GM19351 (cell line): ENCODE measurements around the gene TNFSF10.
A peak's percentile ranks its signal among the peaks of the same experiment; 100 is the strongest.
"Not testable (repeated sequence)": the region's sequence is repeated elsewhere in the genome, so short reads cannot be mapped to it uniquely, and the experiment has no call there.

Source experiments
- ATAC-seq: cut with Tn5 transposase; IDR thresholded peaks from one replicate; pipeline ENCODE4 v1.9.1; 2021; ENCODE audit warnings: mild to moderate bottlenecking, moderate library complexity; ENCODE audit not compliant: unreplicated experiment

Gene TNFSF10

DNA sequence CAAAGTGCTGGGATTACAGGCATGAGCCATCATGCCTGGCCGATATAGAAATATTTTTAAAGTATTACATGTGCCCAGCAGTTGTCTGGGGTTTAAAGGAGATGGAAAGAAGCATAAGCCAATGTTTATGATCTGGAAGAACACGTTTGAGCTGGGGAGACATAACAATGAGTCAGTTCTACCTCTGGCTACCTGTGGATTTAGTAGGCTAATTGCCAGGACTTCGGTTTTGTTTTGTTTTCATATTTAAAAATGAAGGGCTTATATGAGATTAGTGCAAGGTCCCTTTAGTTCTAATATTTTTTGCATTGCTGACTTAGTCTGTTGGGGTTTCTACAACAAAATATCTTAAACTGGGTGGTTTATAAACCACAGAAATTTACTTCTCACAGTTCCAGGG, 22.9 kb upstream of the TNFSF10 start:
- no peak for ATAC-seq

DNA sequence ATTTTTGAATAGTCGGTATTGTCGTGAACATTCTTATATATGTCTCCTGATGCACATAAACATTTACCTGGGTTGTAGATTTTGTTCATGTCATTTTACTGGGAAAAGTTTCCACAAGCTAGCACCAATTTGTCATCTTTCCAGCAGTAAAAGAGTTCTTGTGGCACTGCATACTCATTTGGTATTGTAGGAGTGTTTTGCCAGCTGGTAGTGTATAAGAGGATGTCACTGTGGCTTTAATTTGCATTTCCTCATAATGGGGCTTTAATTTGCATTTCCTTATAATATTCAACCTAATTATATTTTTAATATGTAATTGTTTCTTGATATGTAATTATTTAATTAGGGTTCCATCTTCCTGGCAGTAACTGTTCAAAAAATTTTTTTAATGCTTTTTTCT, 21.2 kb upstream of the TNFSF10 start:
- no peak for ATAC-seq

DNA sequence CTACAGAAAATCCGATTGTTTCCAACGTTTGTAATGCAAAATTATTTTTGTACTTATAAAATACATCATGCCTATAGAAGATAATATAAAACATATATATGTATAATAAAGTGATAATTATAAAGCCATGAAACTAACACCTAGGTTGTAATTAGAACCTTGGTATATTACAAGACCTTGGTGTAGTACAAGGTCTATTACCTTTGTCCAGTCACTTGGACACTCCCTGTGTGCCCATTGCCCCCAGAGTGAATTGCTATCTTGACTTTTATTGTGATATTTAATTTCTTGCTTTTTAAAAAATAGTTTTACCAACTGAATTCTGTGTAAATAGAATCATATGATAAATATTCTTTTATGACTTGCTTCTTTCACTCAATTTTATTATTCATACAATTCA, 20.7 kb upstream of the TNFSF10 start:
- no peak for ATAC-seq

DNA sequence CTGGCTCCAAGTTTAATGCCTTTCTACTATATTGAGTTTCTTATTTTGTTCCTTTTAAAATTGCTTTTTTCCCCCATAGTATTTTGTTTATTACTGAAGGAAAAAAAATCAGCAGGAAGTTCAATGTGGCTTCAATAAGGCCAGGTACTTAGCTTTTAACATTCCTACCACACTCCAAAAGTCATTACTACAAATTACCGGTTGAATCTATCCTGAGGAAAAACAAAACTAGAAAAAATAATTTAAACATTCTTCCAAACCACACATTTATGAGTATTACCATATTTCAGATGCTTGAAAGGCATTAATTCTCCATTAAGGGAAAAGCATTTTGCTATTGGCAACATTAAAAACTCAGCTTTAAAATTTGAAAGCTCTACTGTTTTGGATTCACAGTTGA, 20.2 kb upstream of the TNFSF10 start:
- ATAC-seq: no peak

DNA sequence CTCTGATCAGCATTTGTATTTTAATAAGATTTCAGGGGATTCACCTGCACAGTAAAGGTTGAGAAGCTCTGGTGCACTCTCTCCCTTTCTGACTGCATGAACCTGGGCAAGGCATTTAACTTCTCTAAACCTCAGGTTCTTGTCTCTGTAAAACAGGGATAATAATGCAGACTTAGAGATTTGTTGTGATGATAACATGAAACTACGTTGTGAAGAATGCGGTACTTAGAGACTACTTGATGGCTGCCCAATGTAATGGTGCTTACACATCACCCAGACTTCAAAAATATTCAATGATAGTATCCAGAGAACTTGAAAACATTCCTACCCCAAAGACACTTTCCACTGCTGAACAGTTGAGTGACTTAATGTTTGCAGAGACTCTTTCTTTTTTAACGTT, 19.8 kb upstream of the TNFSF10 start:
- ATAC-seq: no peak

DNA sequence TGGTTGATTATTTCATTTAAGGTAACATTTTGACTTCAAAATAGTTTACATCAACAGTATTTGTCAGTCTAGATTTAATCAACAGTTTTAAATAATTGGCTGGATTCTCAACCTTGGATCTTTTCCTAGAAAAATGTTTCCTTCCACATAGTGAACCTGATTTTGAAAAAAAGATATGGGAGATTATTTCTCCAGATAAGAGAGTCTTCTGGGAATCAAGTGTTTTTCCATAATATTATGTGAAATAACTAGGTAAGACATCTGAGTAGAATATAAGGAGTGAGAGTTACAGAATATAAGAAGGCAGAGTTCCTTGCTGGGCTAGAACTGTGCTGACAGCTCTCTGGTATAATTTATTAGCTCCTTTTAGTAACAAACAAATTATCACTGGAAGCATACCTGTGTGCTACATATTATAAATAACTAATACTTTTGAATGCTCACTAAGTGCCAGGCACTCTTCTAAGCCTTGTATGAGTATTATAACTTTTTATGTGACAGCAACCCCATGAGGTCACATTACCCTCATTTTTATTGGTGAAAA, 18.8 kb upstream of the TNFSF10 start:
- ATAC-seq: no peak

DNA sequence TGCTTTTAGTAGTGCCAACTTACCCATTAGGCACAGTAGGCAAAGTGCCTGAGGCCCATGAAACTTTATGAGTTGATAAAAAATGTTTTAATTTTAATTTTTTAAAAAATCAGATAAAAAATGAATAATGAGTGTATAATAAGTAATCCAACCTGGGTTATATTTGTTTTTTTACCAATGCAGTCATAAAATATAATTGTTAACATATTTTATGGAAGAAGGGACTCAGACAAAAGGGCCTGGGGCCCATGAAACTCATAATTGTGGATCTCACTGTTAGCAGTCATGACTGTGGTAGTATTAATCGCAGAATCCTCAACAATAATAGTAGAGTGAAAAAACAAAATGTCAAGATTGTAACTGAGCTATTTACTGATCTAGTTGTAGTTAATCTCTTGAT, 16.8 kb upstream of the TNFSF10 start:
- no peak for ATAC-seq

DNA sequence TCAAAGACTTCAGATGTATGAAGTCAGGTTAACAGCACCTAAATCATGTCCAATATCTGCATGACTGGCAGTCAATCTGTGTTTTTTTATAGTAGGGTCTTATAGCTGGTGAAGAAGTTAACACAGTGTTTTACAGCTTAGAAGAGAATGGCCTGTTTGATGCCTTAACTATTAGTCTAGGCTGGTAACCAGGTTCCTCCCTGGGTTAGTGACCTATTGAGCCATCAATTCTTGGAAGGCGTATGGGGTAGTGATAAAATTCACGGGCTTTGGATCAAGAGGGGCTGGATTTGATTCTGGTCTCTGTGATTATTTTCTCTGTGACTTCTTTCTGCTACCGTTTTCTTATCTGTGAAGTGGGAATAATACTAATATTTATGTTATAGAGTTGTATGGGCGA, 16.0 kb upstream of the TNFSF10 start:
- no peak for ATAC-seq

DNA sequence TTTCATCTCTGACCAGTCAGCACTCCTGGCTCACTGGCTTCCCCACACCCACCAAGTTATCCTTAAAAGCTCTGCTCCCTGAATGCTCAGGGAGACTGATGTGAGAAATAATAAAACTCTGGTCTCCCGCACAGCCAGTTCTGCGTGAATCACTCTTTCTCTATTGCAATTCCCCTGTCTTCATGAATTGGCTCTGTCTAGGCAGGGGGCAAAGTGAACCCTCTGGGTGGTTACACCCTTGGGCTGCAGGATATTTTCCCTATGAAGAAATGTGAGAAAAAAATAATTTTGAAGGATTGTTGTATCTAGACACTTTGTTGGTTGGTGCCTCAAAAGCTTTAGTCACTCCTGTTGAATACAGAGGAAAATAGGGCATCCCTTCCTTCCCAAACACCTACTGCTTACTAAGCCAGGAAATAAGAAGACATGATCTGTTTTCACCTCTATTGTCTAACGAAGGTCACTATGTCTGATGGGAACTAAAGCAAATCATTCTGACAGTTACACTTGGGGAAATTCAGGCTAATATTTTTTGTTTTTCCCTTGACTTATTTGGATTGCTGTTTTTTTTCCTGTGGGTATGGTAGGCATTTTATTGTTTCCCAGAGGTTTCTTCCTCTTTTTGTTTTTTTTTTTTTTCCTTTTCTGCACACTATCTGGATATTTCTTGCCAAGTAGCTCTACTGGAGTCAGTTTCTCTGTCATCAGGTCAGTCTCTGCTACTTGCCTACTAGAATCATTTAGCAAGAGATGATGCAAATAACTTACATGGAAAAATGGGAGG, 15.3 kb upstream of the TNFSF10 start:
- ATAC-seq: no peak

DNA sequence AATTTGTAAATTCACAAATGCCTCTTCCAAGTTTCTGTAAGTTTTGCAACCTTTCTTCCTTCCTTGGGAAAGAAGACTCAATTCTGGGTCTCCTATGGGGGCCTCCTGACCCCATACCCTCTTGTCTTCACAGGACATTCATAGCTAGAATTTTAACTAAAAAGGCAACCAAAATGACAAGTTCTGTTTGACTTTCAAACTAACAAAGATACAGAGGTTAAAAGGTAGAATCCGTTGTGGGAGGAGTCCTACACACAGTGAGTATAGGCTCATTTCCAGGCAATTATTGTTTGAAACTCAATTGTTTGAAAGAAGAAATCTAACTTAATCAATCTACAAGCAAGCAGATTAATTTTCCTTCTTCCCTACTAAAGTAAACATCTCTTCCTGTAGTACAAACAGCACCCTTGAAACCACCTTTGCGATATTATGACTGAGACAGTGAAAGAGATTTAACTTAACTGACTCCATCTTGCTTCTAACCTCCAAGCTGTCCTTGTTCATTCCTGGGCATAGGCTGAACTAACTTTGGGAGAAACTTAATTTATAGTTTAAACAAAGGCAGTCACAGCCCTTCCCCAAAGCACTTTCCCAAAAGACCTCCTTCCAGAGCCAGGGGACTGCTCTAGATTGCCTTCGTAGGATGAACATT, 14.4 kb upstream of the TNFSF10 start:
- ATAC-seq: no peak

DNA sequence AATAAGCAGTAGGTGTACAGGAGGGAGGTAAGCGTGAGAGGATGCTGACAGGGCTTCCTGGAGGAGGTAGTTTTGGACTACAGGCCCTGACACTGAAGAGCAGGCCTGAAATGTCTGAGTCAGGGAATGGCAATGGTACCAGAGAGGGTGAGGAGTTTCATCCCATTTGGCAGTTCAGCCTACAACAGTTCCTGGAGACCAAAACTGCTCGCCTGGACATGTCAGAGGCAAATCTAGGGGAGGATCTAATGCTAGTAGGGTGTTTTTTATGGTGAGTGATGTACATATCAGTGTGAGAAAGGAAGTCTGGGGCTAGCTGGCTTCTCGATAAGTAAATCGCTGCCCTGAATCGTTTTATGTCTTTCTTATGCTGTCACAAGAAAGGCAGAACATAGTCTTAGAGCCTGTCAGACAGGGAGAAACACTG, 13.8 kb upstream of the TNFSF10 start:
- no peak for ATAC-seq

DNA sequence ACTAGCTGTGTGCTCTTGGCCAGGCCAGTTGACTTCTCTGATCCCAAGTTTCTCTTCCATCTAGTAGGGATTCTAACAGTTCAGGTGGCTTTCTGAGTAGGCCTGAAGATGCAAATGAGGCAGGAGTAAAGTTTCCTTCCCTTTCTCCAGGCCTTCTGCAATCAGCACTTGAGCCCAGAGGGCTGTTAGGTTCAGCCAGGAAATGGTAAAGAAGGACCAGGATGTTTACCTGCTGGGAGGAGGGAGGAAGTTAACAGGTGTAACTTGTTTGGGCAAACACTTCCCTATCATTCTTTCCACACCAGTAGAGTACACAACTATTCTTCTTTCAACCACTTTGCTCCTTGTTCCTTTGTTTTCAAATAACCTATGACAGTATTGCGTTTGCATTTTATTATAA, 13.3 kb upstream of the TNFSF10 start:
- no peak for ATAC-seq

DNA sequence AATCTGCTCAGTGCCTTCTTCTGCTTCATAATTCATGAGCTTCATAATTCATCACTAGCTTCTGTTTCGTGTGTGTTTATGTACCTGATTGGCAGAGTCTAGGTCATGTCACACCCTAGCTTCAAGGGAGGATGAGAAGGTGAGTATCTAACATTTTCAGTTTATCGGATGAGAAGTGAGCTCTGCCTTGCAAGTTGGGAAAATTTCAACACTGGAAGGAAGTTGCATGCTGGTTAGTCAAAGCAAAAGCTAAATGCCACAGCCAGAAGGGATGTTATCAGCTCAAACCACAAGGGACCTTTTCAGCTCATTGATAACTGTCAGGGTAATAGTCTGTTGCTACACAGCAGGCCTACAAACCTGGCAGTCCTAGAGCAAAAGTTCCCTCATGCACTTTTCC, 7.3 kb upstream of the TNFSF10 start:
- ATAC-seq: peak; percentile 58

DNA sequence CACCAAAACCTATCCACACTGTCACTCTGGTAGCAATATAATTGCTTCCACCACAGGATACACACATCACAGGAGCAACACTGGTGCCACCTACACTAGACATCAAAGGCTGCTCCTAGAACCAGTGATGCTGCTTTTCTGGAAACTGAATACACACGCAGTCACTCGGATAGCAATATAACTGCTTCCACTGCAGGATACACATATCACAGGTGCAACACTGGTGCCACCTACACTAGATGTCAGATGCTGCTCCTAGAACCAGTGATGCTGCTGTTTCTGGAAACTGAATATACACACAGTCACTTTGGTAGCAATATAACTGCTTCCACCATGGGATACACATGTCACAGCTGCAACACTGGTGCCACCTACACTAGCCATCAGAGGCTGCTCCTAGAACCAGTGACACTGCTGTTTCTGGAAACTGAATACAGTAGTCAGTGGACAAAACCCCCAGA, 6.9 kb upstream of the TNFSF10 start:
- ATAC-seq: no peak

DNA sequence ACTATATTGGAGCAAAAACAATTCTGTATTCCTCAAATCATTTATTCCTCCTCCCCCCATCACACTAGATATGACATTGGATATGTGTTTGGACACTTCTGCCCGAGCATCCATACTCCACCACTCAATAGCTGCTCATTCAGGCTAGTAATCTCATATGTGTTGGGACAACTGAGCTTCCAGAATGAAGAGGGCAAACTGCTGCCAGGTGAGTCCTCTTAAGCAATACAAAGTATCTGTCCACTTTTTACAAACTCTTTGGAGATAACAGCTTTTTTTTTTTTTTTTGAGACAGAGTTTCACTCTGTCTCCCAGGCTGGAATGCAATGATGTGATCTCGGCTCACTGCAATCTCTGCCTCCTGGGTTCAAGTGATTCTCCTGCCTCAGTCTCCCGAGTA, 5.4 kb upstream of the TNFSF10 start:
- ATAC-seq: no peak

DNA sequence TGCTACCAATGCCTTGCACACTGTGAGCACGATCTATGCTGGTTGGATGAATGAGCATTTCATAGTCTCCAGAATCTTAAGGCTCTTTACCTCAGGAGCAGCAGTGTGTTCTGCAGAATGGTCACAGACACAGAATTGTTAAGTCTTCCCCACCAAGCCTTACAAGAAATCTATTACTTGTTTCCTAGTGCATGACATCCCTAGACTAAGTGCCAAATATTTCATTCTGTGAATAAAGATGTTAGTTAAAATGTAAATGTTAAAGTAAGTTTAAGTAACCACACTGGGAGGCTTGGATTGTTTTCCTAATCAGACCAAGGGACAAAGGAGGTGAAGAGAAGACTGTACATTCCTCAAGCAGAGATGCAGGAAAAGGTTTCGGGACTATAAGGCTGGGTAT, 4.1 kb upstream of the TNFSF10 start:
- no peak for ATAC-seq

DNA sequence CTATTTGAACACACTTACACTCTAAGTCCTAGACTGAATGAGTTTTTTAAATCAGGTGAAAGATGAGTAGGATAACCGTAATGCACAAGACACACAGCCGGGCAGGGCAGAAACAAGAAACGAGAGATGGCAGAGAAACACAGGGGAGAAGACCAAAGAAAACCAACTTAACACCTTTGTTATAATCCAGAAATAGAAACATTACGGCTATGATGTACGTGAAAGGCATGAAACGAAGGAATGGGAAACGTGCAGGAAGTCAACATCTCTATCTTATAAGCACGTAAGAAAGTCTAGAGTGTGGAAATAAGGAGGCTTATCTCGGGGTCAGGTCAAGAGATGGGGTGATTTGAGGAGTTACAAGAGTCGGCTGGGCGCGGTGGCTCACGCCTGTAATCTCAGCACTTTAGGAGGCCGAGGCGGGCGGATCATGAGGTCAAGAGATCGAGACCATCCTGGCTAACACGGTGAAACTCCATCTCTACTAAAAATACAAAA, 1.9 kb upstream of the TNFSF10 start:
- ATAC-seq: no peak

DNA sequence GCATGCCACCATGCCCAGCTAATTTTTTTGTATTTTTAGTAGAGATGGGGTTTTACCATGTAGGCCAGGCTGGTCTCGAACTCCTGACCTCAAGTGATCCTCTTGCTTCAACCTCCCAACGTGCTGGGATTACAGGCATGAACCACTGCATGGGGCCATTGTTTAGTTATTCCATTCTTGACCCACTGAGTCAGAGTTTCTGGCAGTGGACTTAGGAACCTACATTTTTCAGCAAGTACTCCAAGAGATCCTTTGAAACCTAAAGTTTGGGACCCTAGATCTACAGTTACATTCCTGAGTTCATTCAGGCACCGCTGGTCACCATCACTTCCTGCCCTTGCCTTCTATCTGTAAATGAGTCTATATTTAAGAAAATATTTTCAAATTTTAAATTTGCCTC, 1.4 kb upstream of the TNFSF10 start:
- no peak for ATAC-seq

DNA sequence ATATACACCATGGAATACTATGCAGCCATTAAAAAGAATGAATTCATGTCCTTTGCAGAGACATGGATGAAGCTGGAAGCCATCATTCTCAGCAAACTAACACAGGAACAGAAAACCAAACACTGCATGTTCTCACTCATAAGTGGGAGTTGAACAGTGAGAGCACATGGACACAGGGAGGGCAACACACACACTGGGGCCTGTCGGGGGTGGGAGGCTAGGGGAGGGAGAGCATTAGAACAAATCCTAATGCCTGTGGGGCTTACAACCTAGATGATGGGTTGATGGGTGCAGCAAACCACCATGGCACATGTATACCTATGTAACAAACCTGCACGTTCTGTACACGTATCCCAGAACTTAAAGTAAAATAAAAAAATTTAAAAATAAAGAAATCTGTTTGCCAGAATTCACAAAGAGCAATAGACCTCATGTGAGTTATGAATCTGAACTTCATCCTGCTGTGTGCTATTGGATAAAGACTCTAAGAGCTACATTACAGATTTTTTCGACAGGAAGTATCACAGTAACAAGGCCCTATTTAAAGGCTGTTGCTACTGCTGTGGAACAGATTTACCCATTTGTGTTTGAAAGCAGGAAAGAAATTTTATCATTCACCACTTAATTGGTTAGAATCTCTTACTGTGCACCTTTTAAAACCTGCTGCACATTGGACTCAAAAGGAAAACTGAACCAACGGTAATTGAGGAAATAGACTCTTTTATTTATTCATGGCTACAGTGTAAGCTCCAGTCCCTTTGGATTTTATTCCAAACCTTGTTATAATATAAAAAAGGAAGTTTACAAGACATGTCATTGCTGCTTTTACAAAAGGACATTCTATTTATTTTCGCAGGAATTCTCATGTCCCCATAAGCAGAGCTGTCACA, 1.1 kb downstream of the TNFSF10 start:
- ATAC-seq: not testable (repeated sequence)

DNA sequence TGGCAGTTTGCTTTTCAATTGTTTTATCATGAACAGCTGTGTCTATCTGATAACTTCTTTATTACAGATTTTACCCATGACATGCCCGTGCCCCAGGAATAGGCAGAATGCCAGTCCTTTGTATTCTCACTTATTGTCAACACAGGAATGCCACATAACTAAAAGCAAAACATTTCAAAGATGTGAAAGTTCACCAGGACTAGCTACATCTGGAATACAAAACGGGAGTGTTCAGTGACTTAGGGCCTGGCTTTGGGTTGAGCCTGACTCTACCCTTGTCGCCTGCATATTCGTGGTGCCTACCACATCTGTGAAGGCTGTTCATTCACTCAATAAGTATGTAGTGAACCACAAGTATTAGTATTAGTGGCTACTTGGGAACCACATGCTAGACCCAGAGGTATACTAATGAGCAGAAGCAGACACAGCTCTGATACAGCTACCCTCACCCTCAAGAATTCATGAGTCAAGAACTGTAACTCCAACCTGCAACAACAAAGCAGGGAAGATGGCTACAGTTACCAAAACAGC, 2.9 kb downstream of the TNFSF10 start:
- peak; percentile 47 for ATAC-seq

DNA sequence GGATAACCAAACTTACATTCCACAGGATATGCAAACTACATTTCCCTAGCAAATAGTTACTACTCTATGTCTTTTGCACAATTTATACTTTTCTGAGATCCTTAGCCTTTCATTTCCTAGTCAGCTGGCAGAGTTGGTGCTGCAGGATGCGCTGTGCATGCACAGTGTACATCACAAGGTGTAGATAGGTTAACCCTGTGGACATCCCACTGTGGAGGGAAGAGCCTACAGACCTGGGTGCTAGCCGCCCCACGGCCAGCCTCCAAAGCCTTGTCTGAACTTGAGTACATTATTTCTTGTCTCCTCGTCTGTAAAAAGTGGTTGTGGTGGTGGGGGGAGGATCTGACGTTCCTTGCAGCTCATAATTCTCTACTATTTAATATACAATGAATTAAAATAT, 3.5 kb downstream of the TNFSF10 start:
- ATAC-seq: no peak
